PC-3 (cell line): ENCODE measurements around the gene MGMT. TPM values are rescaled to one million over a fixed set of nuclear protein-coding genes. Genes with fewer than 3 reads are reported as not detected.

Experiments used
- ATAC-seq: fragments of 200-7000 bp; cut with Tn5 transposase; 2 replicates; pipeline ENCODE4 v1.9.1; 2020; ENCODE audit warnings: mild to moderate bottlenecking, moderate library complexity
- Bru-seq: library from RNA; stranded (reverse); fragments of 400-500 nt; gene quantifications from one replicate; lab custom pipeline; 2021; lab: Mats Ljungman, UMichigan
- BruChase-seq, 2 experiments: library from RNA; stranded (reverse); fragments of 400-500 nt; gene quantifications; one replicate each; lab custom pipeline; 2021; lab: Mats Ljungman, UMichigan
- BruUV-seq: library from RNA; stranded (reverse); fragments of 400-500 nt; replicated peaks from 2 replicates; lab custom pipeline; 2021; lab: Mats Ljungman, UMichigan
- CTCF ChIA-PET: fragments of 300-600 bp; sonication (Branson Sonifier 250); formaldehyde crosslinking; loops from one replicate; lab custom pipeline; 2022; ENCODE audit warnings: antibody characterized with exemption; lab: Charles Lee
- POLR2A ChIA-PET: fragments of 300-600 bp; sonication (Branson Sonifier 250); formaldehyde crosslinking; loops from one replicate; lab custom pipeline; 2022; ENCODE audit warnings: antibody characterized with exemption; ENCODE audit not compliant: unreplicated experiment; lab: Charles Lee
- DNase-seq: peaks from one replicate; pipeline ENCODE4 v3.0.0-alpha.2; 2015
- H2AFZ ChIP-seq: fragments of 300-600 bp; sonication (generic); 2 replicates; pipeline ENCODE4 v1.6.0; 2016; ENCODE audit warnings: antibody characterized with exemption, low read length
- H3F3A ChIP-seq: fragments of 300-600 bp; sonication (generic); one replicate; pipeline ENCODE4 v1.6.0; 2017; ENCODE audit warnings: antibody characterized with exemption, low read length, control low read depth, mild to moderate bottlenecking; ENCODE audit not compliant: unreplicated experiment
- H3K27ac ChIP-seq: fragments of 300-600 bp; sonication (generic); 2 replicates; pipeline ENCODE4 v1.5.1; 2016; ENCODE audit warnings: mild to moderate bottlenecking, low read length
- H3K27me3 ChIP-seq: fragments of 300-600 bp; sonication (generic); 2 replicates; pipeline ENCODE4 v1.6.1; 2016; ENCODE audit warnings: low read length, mixed read lengths
- H3K36me3 ChIP-seq: fragments of 300-600 bp; sonication (generic); 2 replicates; pipeline ENCODE4 v1.6.1; 2016; ENCODE audit warnings: low read depth, mixed run types, low read length, mixed read lengths
- H3K4me1 ChIP-seq: fragments of 300-600 bp; sonication (generic); 2 replicates; pipeline ENCODE4 v1.5.1; 2016; ENCODE audit warnings: low read length; ENCODE audit not compliant: insufficient read depth
- H3K4me2 ChIP-seq: fragments of 300-600 bp; sonication (generic); 2 replicates; pipeline ENCODE4 v1.6.0; 2016; ENCODE audit warnings: low read length
- H3K4me3 ChIP-seq: fragments of 300-600 bp; sonication (generic); 2 replicates; pipeline ENCODE4 v1.5.1; 2016; ENCODE audit warnings: mild to moderate bottlenecking, low read length, mixed read lengths
- H3K79me2 ChIP-seq: fragments of 300-600 bp; sonication (generic); 2 replicates; pipeline ENCODE4 v1.6.1; 2017; ENCODE audit warnings: low read length, mixed read lengths
- H3K9ac ChIP-seq: fragments of 300-600 bp; sonication (generic); 2 replicates; pipeline ENCODE4 v1.6.0; 2016; ENCODE audit warnings: mild to moderate bottlenecking, low read length
- H3K9me2 ChIP-seq: fragments of 300-600 bp; sonication (generic); replicated peaks from 2 replicates; pipeline ENCODE4 v1.6.1; 2016; ENCODE audit warnings: mixed run types, low read length, mixed read lengths
- H3K9me3 ChIP-seq: fragments of 300-600 bp; sonication (generic); 2 replicates; pipeline ENCODE4 v1.6.1; 2016; ENCODE audit warnings: low read length, mixed read lengths
- H4K20me1 ChIP-seq: fragments of 300-600 bp; sonication (generic); 2 replicates; pipeline ENCODE4 v1.6.1; 2016; ENCODE audit warnings: low read length, mixed read lengths
- EZH2 ChIP-seq: fragments of 300-600 bp; sonication (generic); IDR thresholded peaks from one replicate; pipeline ENCODE4 v1.6.1; 2017; ENCODE audit warnings: antibody characterized with exemption, mild to moderate bottlenecking, low read length; ENCODE audit not compliant: unreplicated experiment
- EZH2phosphoT487 ChIP-seq: fragments of 300-600 bp; sonication (generic); IDR thresholded peaks from 2 replicates; pipeline ENCODE4 v1.6.1; 2018; ENCODE audit warnings: mild to moderate bottlenecking, antibody characterized with exemption, low read length, borderline replicate concordance
- intact Hi-C: fragments of 100-400 bp; cut with micrococcal nuclease; formaldehyde crosslinking; loops from 2 replicates; pipeline ENCODE4 v1.9.0; 2023
- long read RNA-seq: library from polyadenylated mRNA; unstranded; transcript quantifications from one replicate; pipeline ENCODE4 v2.0.0, GENCODE V29; 2021; ENCODE audit not compliant: unreplicated experiment
- total RNA-seq: library from RNA; depleted of rRNA; stranded (reverse); fragments of >200 nt; gene quantifications from 2 replicates; pipeline ENCODE4 v1.2.3, GENCODE V29; 2014; rRNA removed
- TF ChIP-seq, protein P1 (sequence below): fragments of 300-600 bp; sonication (generic); conservative IDR thresholded peaks from 2 replicates; pipeline ENCODE4 v1.5.1; 2017; ENCODE audit warnings: antibody characterized with exemption, low read depth, mild to moderate bottlenecking, low read length

MGMT gene
- total RNA-seq: 19.8 and 21.8 TPM in 2 replicates
- Bru-seq, nascent RNA: percentile 52 among the genes with signal in this experiment
- percentile 37 among the genes with signal in this experiment for BruChase-seq, experiment 1, labeled RNA remaining after a 6-hour chase
- percentile 51 among the genes with signal in this experiment for BruChase-seq, experiment 2, labeled RNA remaining after a 2-hour chase
- long read RNA-seq, transcript MGMT-201 (5 exons, 1,759 nt): major isoform, 28 of 36 reads
- long read RNA-seq, partial matches to known transcripts: 4 of 36 reads
- long read RNA-seq, other reads (novel, unspliced or antisense): 2 of 36 reads

GRCh38 chr10:129466703-129467358 lies at the start of gene MGMT:
MGMT (plus strand) TSS chr10:129467241.
- peak within 1 kb of the TSS; percentile 77 for H3K9ac ChIP-seq
- DNase-seq (peak; percentile 79), ATAC-seq (peak; percentile 91)
- POLR2A ChIA-PET: interaction anchor here (0.6 kb wide), 2 partner anchors 39 to 70 kb away, joined by 3 read pairs; no protein-coding TSS in a partner anchor
- CTCF ChIA-PET: no interaction called here
- H3K9me3 ChIP-seq: no peaks in the 10 kb centered on the region
- H3K9me2 ChIP-seq: no peaks in the 10 kb centered on the region
- peak within 1 kb of the TSS; percentile 88 for H3K4me2 ChIP-seq
- H3K27me3 ChIP-seq: no peaks in the 10 kb centered on the region
- H3F3A ChIP-seq: no peaks in the 10 kb centered on the region
- TF ChIP-seq, protein P1, sequence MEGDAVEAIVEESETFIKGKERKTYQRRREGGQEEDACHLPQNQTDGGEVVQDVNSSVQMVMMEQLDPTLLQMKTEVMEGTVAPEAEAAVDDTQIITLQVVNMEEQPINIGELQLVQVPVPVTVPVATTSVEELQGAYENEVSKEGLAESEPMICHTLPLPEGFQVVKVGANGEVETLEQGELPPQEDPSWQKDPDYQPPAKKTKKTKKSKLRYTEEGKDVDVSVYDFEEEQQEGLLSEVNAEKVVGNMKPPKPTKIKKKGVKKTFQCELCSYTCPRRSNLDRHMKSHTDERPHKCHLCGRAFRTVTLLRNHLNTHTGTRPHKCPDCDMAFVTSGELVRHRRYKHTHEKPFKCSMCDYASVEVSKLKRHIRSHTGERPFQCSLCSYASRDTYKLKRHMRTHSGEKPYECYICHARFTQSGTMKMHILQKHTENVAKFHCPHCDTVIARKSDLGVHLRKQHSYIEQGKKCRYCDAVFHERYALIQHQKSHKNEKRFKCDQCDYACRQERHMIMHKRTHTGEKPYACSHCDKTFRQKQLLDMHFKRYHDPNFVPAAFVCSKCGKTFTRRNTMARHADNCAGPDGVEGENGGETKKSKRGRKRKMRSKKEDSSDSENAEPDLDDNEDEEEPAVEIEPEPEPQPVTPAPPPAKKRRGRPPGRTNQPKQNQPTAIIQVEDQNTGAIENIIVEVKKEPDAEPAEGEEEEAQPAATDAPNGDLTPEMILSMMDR: no peak
- no peak for TF ChIP-seq EZH2phosphoT487
- no peak for TF ChIP-seq EZH2
- intact Hi-C loops: no loop called here
- no peaks in the 10 kb centered on the region for H4K20me1 ChIP-seq
- no peaks in the 10 kb centered on the region for H3K79me2 ChIP-seq
- no peak within 1 kb of the TSS for H3K27ac ChIP-seq
- peak within 1 kb of the TSS; percentile 87 for H2AFZ ChIP-seq
- peak within 1 kb of the TSS; percentile 72 for H3K4me3 ChIP-seq
- peaks cover 4% of the 10 kb centered on the region; the same call in 1 of the 2 replicates for H3K4me1 ChIP-seq
- no peaks in the 10 kb centered on the region for H3K36me3 ChIP-seq
- no TSS peak for BruUV-seq

- no peak overlapping the region for H3K27ac ChIP-seq
- intact Hi-C loops: no loop called here
- H3K9ac ChIP-seq: no peak overlapping the region
- H4K20me1 ChIP-seq: no peaks in the 10 kb centered on the region
- ChIA-PET CTCF (no interaction called here), POLR2A (no interaction called here)
- no peaks in the 10 kb centered on the region for H3K4me1 ChIP-seq
- ATAC-seq: no peak
- H3K4me3 ChIP-seq: no peak overlapping the region
- H2AFZ ChIP-seq: no peak overlapping the region
- no peaks in the 10 kb centered on the region for H3K36me3 ChIP-seq
- TF ChIP-seq EZH2phosphoT487 (no peak), EZH2 (no peak)
- TF ChIP-seq, protein P1: no peak
- peaks cover 65% of the 10 kb centered on the region for H3K27me3 ChIP-seq
- no peaks in the 10 kb centered on the region for H3K9me3 ChIP-seq
- no peak for DNase-seq
- no peaks in the 10 kb centered on the region for H3K79me2 ChIP-seq
- H3K4me2 ChIP-seq: no peak overlapping the region
- no peaks in the 10 kb centered on the region for H3K9me2 ChIP-seq
- BruUV-seq: no TSS peak
- no peaks in the 10 kb centered on the region for H3F3A ChIP-seq
Measured at GRCh38 chr10:129417870-129418269, 49.2 kb upstream of the MGMT start.
